Hepatocyte (in vitro differentiated cells): ENCODE results near the gene C1orf232. TPM values are rescaled to one million over a fixed set of nuclear protein-coding genes. Genes with fewer than 3 reads are reported as not detected.

Source experiments
- DNase-seq: peaks from one replicate; pipeline ENCODE4 v3.0.0-alpha.2; 2016; ENCODE audit warnings: low spot score
- H2AFZ ChIP-seq: fragments of 200-600 bp; sonication (generic); 2 replicates; pipeline ENCODE4 v1.6.0; 2016; ENCODE audit warnings: antibody characterized with exemption, mild to moderate bottlenecking
- H3K27ac ChIP-seq: fragments of 200-600 bp; sonication (generic); 2 replicates; pipeline ENCODE4 v1.5.1; 2016; ENCODE audit warnings: mild to moderate bottlenecking
- H3K27me3 ChIP-seq: fragments of 200-600 bp; sonication (generic); 2 replicates; pipeline ENCODE4 v1.6.1; 2016
- H3K36me3 ChIP-seq: fragments of 200-600 bp; sonication (generic); replicated peaks from 2 replicates; pipeline ENCODE4 v1.5.1; 2016; ENCODE audit warnings: low read depth; ENCODE audit not compliant: insufficient read depth
- H3K4me1 ChIP-seq: fragments of 200-600 bp; sonication (generic); 2 replicates; pipeline ENCODE4 v1.5.1; 2016; ENCODE audit warnings: mild to moderate bottlenecking, moderate library complexity; ENCODE audit not compliant: insufficient read depth
- H3K4me2 ChIP-seq: fragments of 200-600 bp; sonication (generic); 2 replicates; pipeline ENCODE4 v1.6.0; 2016
- H3K4me3 ChIP-seq: fragments of 200-600 bp; sonication (generic); 2 replicates; pipeline ENCODE4 v1.5.1; 2016; ENCODE audit warnings: mild to moderate bottlenecking
- H3K79me2 ChIP-seq: fragments of 200-600 bp; sonication (generic); 2 replicates; pipeline ENCODE4 v1.6.0; 2017; ENCODE audit warnings: mild to moderate bottlenecking
- H3K9me2 ChIP-seq: fragments of 200-600 bp; sonication (generic); replicated peaks from 2 replicates; pipeline ENCODE4 v1.6.0; 2017; ENCODE audit warnings: mild to moderate bottlenecking; ENCODE audit not compliant: insufficient read depth
- H3K9me3 ChIP-seq: fragments of 200-600 bp; sonication (generic); 2 replicates; pipeline ENCODE4 v1.5.1; 2016; ENCODE audit warnings: low read depth, mild to moderate bottlenecking
- H4K20me1 ChIP-seq: fragments of 200-600 bp; sonication (generic); 2 replicates; pipeline ENCODE4 v1.6.0; 2016; ENCODE audit warnings: mild to moderate bottlenecking; ENCODE audit not compliant: insufficient read depth, poor library complexity, severe bottlenecking
- CTCF ChIP-seq: fragments of 200-600 bp; sonication (generic); IDR thresholded peaks from 2 replicates; pipeline ENCODE4 v1.5.1; 2016; ENCODE audit warnings: antibody characterized with exemption, mild to moderate bottlenecking; ENCODE audit not compliant: poor library complexity
- EZH2 ChIP-seq: fragments of 200-600 bp; sonication (generic); IDR thresholded peaks from 2 replicates; pipeline ENCODE4 v1.6.1; 2016; ENCODE audit warnings: antibody characterized with exemption, mild to moderate bottlenecking, borderline replicate concordance
- EZH2phosphoT487 ChIP-seq: fragments of 200-600 bp; sonication (generic); IDR thresholded peaks from one replicate; pipeline ENCODE4 v1.6.1; 2018; ENCODE audit warnings: antibody characterized with exemption, mild to moderate bottlenecking, low read depth, moderate library complexity; ENCODE audit not compliant: unreplicated experiment, severe bottlenecking
- WGBS: methylation state at CpG from one replicate; pipeline ENCODE4 v1.1.6; 2016; ENCODE audit warnings: low lambda C conversion rate; ENCODE audit errors: missing lambda C conversion rate; 5-methylcytosine and 5-hydroxymethylcytosine counted together
- polyA plus RNA-seq: library from polyadenylated mRNA; unstranded; fragments of >200 nt; fragmentation: Nextera tagmentation; extraction: Ambion mirVana; gene quantifications from 2 replicates; pipeline ENCODE4 v1.2.1, GENCODE V29; 2016
- total RNA-seq: library from RNA; depleted of rRNA; stranded (reverse); fragments of >200 nt; gene quantifications from 2 replicates; pipeline ENCODE4 v1.2.3, GENCODE V29; 2014

The C1orf232 gene
- total and polyA plus RNA-seq, 2 experiments from 2014 or later: not detected

GRCh38 chr1:26169198-26169554 lies 413 bp upstream of the C1orf232 start:
- Histone ChIP-seq H3K9me3 (no peaks in the 10 kb centered on the region), H3K79me2 (peaks cover 12% of the 10 kb centered on the region), H3K27ac (peak overlapping the region; percentile 25), H3K27me3 (no peaks in the 10 kb centered on the region), H3K4me2 (peak overlapping the region; percentile 91), H3K4me1 (peaks cover 14% of the 10 kb centered on the region), H3K9me2 (no peaks in the 10 kb centered on the region), H3K36me3 (no peaks in the 10 kb centered on the region), H3K4me3 (no peak overlapping the region), H2AFZ (no peak overlapping the region), H4K20me1 (no peaks in the 10 kb centered on the region)
- no peak for DNase-seq
- WGBS: 63% methylated on average over 4 of the region's 4 CpGs
- TF ChIP-seq CTCF: no peak
- TF ChIP-seq EZH2: no peak
- no peak for TF ChIP-seq EZH2phosphoT487

- H3K4me1 ChIP-seq: peaks cover 19% of the 10 kb centered on the region
- no peak overlapping the region for H2AFZ ChIP-seq
- H3K27me3 ChIP-seq: peaks cover 7% of the 10 kb centered on the region
- no peak overlapping the region for H3K4me2 ChIP-seq
- H3K9me2 ChIP-seq: no peaks in the 10 kb centered on the region
- WGBS: 89% methylated on average over 4 of the region's 4 CpGs
- H3K36me3 ChIP-seq: no peaks in the 10 kb centered on the region
- H3K9me3 ChIP-seq: no peaks in the 10 kb centered on the region
- peaks cover 12% of the 10 kb centered on the region for H3K79me2 ChIP-seq
- H4K20me1 ChIP-seq: no peaks in the 10 kb centered on the region
- no peak overlapping the region for H3K27ac ChIP-seq
- TF ChIP-seq EZH2phosphoT487 (no peak), EZH2 (no peak), CTCF (no peak)
- DNase-seq: no peak
- no peak overlapping the region for H3K4me3 ChIP-seq
Measured at GRCh38 chr1:26166719-26167281, 2.0 kb downstream of the C1orf232 start.

GRCh38 chr1:26164861-26165842 lies 3.6 kb downstream of the C1orf232 start:
- no peak overlapping the region for H3K4me3 ChIP-seq
- peak overlapping the region; percentile 78 for H2AFZ ChIP-seq
- no peaks in the 10 kb centered on the region for H3K79me2 ChIP-seq
- WGBS: 54% methylated on average over 17 of the region's 19 CpGs
- peak overlapping the region; percentile 93 for H3K4me2 ChIP-seq
- no peak overlapping the region for H3K27ac ChIP-seq
- no peak for DNase-seq
- H3K4me1 ChIP-seq: peaks cover 20% of the 10 kb centered on the region
- no peak for TF ChIP-seq EZH2
- H4K20me1 ChIP-seq: no peaks in the 10 kb centered on the region
- peaks cover 11% of the 10 kb centered on the region for H3K27me3 ChIP-seq
- H3K9me2 ChIP-seq: no peaks in the 10 kb centered on the region
- no peaks in the 10 kb centered on the region for H3K9me3 ChIP-seq
- no peaks in the 10 kb centered on the region for H3K36me3 ChIP-seq
